ENCODE results near the gene ANKRD35. TPM values are rescaled to one million over a fixed set of nuclear protein-coding genes. Genes with fewer than 3 reads are reported as not detected.

The ANKRD35 gene
- total and polyA plus RNA-seq, 9 of the 15 experiments (the other 6 are each of a cell fraction or from before 2014, with no cell fraction given) = 0.07 to 0.14 (median 0.07) TPM; not detected in 5

GRCh38 chr1:145927063-145927886 is 41.6 kb upstream of the ANKRD35 start, which contains the start of gene RBM8A (continued):
- no peak for TF ChIP-seq E4F1 (CRISPR knock-in tag; IDR thresholded peaks at IDR 0.05; ENCODE audit: borderline replicate concordance)
- TF ChIP-seq TAF7 (tag; IDR thresholded peaks at IDR 0.05) = peak; percentile 92
- TF ChIP-seq TSHZ1 (CRISPR knock-in tag; IDR thresholded peaks at IDR 0.05) = no peak
- peak; percentile 72 for TF ChIP-seq DPF2 (IDR thresholded peaks at IDR 0.05)
- peak; percentile 73 for TF ChIP-seq ZNF395 (CRISPR knock-in tag; IDR thresholded peaks at IDR 0.05)
- TF ChIP-seq PRMT5 (CRISPR knock-in tag; IDR thresholded peaks at IDR 0.05) = no peak
- TF ChIP-seq NR2C1 (IDR thresholded peaks at IDR 0.05) = peak; percentile 99
- TF ChIP-seq NR2C1 (tag; IDR thresholded peaks at IDR 0.05) = peak; percentile 99
- no peak for TF ChIP-seq SAFB2 (IDR thresholded peaks at IDR 0.05; ENCODE audit: borderline replicate concordance, low read depth, low read length, severe bottlenecking)
- 0 out of 2 replicates have a peak, but pooled peaks have one; percentile 15 for TF ChIP-seq ZEB2 (IDR thresholded peaks at IDR 0.05)
- TF ChIP-seq CBX1 (IDR thresholded peaks at IDR 0.05; ENCODE audit: low read depth) = 0 out of 2 replicates have a peak, but pooled peaks have one; percentile 24
- peak; percentile 17 for TF ChIP-seq SP2 (IDR thresholded peaks at IDR 0.05; ENCODE audit: extremely low read depth, low read depth, low read length, poor library complexity, severe bottlenecking)
- no peak for TF ChIP-seq GTF3C2 (IDR thresholded peaks at IDR 0.05; ENCODE audit: borderline replicate concordance, extremely low read depth, insufficient read length)
